T-helper 2 cell treated with Interferon-gamma antibody and Interleukin-4, amounts not matched to agents 5 μg/mL and 100 μg/mL, for 36 hours (primary cell): ENCODE measurements around the gene DAW1.

ENCODE experiments used
- DNase-seq: peaks from one replicate; pipeline ENCODE4 v3.0.0; 2021; ENCODE audit warnings: low spot score
- H3K27ac Mint-ChIP-seq: one replicate; pipeline ENCODE4 v1.8.0; 2021; ENCODE audit warnings: mild to moderate bottlenecking, mixed read lengths
- H3K27me3 Mint-ChIP-seq: one replicate; pipeline ENCODE4 v1.8.0; 2021; ENCODE audit warnings: low read depth, mixed read lengths
- H3K36me3 Mint-ChIP-seq: one replicate; pipeline ENCODE4 v1.8.0; 2021; ENCODE audit warnings: low read depth, mixed read lengths
- H3K4me1 Mint-ChIP-seq: one replicate; pipeline ENCODE4 v1.8.0; 2021; ENCODE audit warnings: low read depth, mixed read lengths
- H3K4me3 Mint-ChIP-seq: one replicate; pipeline ENCODE4 v1.8.0; 2022; ENCODE audit warnings: mild to moderate bottlenecking, moderate library complexity, mixed read lengths
- H3K9me3 Mint-ChIP-seq: one replicate; pipeline ENCODE4 v1.8.0; 2021; ENCODE audit warnings: mixed read lengths

The DAW1 gene

GRCh38 chr2:227872676-227873075, 1.2 kb downstream of the DAW1 start:
- no peaks in the 10 kb centered on the region for H3K4me1 Mint-ChIP-seq
- H3K27me3 Mint-ChIP-seq: peaks cover 16% of the 10 kb centered on the region
- no peak overlapping the region for H3K4me3 Mint-ChIP-seq
- no peaks in the 10 kb centered on the region for H3K36me3 Mint-ChIP-seq
- DNase-seq: no peak
- H3K27ac Mint-ChIP-seq: no peak overlapping the region
- H3K9me3 Mint-ChIP-seq: no peaks in the 10 kb centered on the region

GRCh38 chr2:227876300-227876801, 4.9 kb downstream of the DAW1 start:
- no peak overlapping the region for H3K4me3 Mint-ChIP-seq
- H3K27ac Mint-ChIP-seq: no peak overlapping the region
- H3K27me3 Mint-ChIP-seq: peaks cover 20% of the 10 kb centered on the region
- no peak for DNase-seq
- H3K36me3 Mint-ChIP-seq: no peaks in the 10 kb centered on the region
- H3K4me1 Mint-ChIP-seq: no peaks in the 10 kb centered on the region
- no peaks in the 10 kb centered on the region for H3K9me3 Mint-ChIP-seq

DNA sequence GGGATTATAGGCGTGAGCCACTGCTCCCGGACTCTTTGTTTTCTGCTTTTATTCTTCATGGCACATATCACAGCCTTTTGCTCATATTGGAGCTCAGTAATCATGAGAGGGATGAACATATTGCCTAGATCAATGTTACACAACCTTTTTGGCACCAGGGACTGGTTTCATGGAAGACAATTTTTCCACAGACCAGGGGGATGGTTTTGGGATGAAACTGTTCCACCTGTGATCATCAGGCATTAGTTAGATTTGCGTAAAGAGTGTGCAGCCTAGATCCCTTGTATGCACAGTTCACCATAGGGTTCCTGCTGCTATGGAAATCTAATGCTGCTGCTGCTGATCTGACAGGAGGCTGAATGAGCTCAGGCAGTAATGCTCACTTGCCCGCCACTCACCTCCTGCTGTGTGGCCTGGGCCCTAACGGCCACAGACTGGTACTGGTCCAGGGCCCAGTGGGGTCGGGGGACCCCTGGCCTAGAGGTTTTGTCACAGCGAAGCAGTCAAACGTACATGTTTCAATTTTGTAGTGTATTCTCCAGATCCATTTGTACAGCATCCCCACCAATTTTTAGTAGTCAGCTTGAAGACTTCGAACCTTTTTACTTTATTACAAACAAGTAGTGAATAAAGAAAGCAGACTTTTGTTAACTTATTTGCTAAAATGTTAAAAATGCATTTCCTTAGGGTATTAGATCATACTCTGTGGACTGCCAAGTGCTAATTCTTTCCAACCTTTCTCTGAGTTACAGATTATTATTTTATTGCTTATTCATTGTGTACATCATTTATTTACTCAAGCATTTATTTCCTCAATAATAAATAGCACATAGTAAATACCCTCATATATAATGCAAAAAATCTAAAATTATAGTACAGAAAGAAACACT, 6.2 kb downstream of the DAW1 start:
- H3K27ac Mint-ChIP-seq: no peak overlapping the region

GRCh38 chr2:227880460-227880859, 9.0 kb downstream of the DAW1 start:
- H3K36me3 Mint-ChIP-seq: no peaks in the 10 kb centered on the region
- no peak for DNase-seq
- no peak overlapping the region for H3K27ac Mint-ChIP-seq
- H3K4me3 Mint-ChIP-seq: no peak overlapping the region
- H3K9me3 Mint-ChIP-seq: no peaks in the 10 kb centered on the region
- peaks cover 10% of the 10 kb centered on the region for H3K27me3 Mint-ChIP-seq
- peaks cover 2% of the 10 kb centered on the region for H3K4me1 Mint-ChIP-seq

More for the DNA sequence above, 6.2 kb downstream of the DAW1 start:
- Mint-ChIP-seq H3K36me3 (no peaks in the 10 kb centered on the region), H3K9me3 (no peaks in the 10 kb centered on the region), H3K4me3 (no peak overlapping the region), H3K4me1 (no peaks in the 10 kb centered on the region), H3K27me3 (peaks cover 19% of the 10 kb centered on the region)
- no peak for DNase-seq

DNA sequence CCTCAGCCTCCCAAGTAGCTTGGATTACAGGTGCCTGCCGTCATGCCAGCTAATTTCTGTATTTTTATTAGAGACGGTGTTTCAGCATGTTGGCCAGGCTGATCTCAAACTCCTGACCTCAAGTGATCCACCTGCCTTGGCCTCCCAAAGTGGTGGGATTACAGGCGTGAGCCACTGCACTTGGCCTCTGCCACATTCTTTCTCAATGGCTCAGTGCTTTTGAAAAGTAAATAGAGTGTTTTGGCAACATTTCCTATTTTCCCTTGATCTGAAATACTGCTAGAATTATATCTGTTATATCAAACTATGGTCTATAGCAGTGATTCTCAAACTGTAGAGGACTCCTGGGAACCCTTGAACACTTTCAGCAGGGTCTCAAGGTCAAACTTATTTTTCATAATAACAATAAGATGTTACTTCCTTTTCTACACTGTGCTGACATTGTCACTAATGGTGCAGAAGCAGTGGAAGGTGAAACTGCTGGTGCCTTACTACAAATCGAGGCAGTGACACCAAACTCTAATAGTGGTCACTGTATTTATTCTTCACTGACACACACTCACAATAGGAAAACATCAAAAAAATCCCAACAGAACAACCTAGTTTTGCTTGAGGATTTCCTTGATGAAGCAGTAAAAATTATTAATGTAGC, 10.6 kb downstream of the DAW1 start:
- H3K27ac Mint-ChIP-seq: no peak overlapping the region
- H3K27me3 Mint-ChIP-seq: peaks cover 8% of the 10 kb centered on the region
- H3K4me1 Mint-ChIP-seq: peaks cover 2% of the 10 kb centered on the region
- H3K4me3 Mint-ChIP-seq: peak overlapping the region; percentile 24
- H3K36me3 Mint-ChIP-seq: no peaks in the 10 kb centered on the region
- no peaks in the 10 kb centered on the region for H3K9me3 Mint-ChIP-seq
- no peak for DNase-seq

DNA sequence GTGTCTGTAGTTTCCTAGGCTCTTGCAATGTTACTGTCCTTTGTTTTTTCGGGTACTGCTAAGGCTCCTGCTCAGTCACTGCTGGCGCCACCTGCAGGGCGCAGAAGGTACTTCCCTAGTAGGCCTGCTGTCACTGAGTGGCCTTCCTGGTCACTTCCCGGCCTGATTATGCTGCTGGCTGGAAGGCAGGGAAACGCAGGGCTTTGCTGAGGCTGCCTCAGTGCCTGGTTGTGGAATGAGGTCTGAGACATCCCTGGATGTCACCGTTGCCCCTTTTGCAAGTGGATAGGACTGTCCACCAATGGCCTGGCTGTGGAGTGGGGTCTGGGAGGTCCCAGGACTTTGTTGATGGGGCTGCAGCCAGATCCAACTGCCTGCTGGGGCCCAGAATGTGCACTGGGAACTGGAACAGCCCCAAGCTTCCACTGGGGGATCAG, 13.1 kb downstream of the DAW1 start:
- peaks cover 2% of the 10 kb centered on the region for H3K4me1 Mint-ChIP-seq
- H3K4me3 Mint-ChIP-seq: no peak overlapping the region
- peak; percentile 35 for DNase-seq
- no peak overlapping the region for H3K27ac Mint-ChIP-seq
- no peaks in the 10 kb centered on the region for H3K9me3 Mint-ChIP-seq
- peaks cover 8% of the 10 kb centered on the region for H3K27me3 Mint-ChIP-seq
- no peaks in the 10 kb centered on the region for H3K36me3 Mint-ChIP-seq

GRCh38 chr2:227886149-227886548, 14.7 kb downstream of the DAW1 start:
- Mint-ChIP-seq H3K4me3 (no peak overlapping the region), H3K9me3 (no peaks in the 10 kb centered on the region), H3K27me3 (no peaks in the 10 kb centered on the region), H3K27ac (no peak overlapping the region), H3K36me3 (no peaks in the 10 kb centered on the region), H3K4me1 (peaks cover 2% of the 10 kb centered on the region)
- DNase-seq: no peak

- Mint-ChIP-seq H3K4me3 (no peak overlapping the region), H3K4me1 (peaks cover 2% of the 10 kb centered on the region), H3K27me3 (no peaks in the 10 kb centered on the region), H3K9me3 (no peaks in the 10 kb centered on the region), H3K27ac (no peak overlapping the region), H3K36me3 (no peaks in the 10 kb centered on the region)
- no peak for DNase-seq
These were observed 16.9 kb downstream of the DAW1 start for GRCh38 chr2:227888289-227888688.

DNA sequence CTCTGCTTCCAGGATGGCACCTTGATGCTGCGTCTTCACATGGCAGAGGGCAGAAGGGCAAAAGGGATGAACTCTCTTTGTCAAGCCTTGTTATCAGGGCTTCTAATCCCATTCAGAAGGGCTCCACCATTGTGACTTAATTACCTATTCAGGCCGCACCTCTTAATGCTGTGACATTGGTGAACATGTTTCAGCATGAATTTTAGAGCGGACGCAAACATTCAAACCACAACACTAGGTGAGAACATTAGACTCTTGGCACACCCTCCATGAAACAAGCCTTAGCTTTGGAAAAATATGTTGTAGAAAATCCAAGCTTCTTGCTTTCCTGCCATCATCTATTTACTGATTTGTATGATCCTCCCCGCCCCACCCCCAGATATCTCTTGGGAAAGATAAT, 17.9 kb downstream of the DAW1 start:
- DNase-seq: no peak
- Mint-ChIP-seq H3K36me3 (no peaks in the 10 kb centered on the region), H3K4me3 (no peak overlapping the region), H3K9me3 (no peaks in the 10 kb centered on the region), H3K27ac (no peak overlapping the region), H3K27me3 (no peaks in the 10 kb centered on the region), H3K4me1 (peaks cover under 1% of the 10 kb centered on the region)

GRCh38 chr2:227890495-227891079, 19.2 kb downstream of the DAW1 start:
- H3K36me3 Mint-ChIP-seq: no peaks in the 10 kb centered on the region
- no peaks in the 10 kb centered on the region for H3K9me3 Mint-ChIP-seq
- no peaks in the 10 kb centered on the region for H3K27me3 Mint-ChIP-seq
- H3K4me1 Mint-ChIP-seq: no peaks in the 10 kb centered on the region
- no peak for DNase-seq
- H3K27ac Mint-ChIP-seq: no peak overlapping the region
- no peak overlapping the region for H3K4me3 Mint-ChIP-seq

GRCh38 chr2:227891673-227892072, 20.2 kb downstream of the DAW1 start:
- Mint-ChIP-seq H3K27me3 (no peaks in the 10 kb centered on the region), H3K9me3 (no peaks in the 10 kb centered on the region), H3K27ac (no peak overlapping the region), H3K36me3 (no peaks in the 10 kb centered on the region), H3K4me1 (no peaks in the 10 kb centered on the region), H3K4me3 (no peak overlapping the region)
- DNase-seq: no peak

DNA sequence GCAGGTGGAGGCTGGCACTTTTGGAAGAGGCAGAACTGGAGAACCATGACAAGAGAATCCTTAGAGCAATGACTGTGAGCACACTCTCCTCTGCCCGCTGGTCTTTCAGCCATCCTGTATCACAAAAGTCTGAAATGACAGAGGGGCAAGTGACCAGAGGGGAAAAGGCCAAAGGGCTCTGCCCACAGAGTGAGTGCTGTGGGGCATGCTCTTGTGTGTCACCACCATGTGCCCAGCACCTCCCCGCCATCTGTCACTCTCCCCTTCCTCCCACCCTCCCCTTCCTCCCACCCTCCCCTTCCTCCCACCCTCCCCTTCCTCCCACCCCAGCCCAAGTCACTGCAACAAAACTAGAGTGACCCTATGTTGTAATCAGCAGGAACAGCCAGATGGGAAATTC, 31.9 kb downstream of the DAW1 start:
- Mint-ChIP-seq H3K36me3 (no peaks in the 10 kb centered on the region), H3K4me1 (no peaks in the 10 kb centered on the region), H3K4me3 (no peak overlapping the region), H3K9me3 (no peaks in the 10 kb centered on the region), H3K27me3 (no peaks in the 10 kb centered on the region), H3K27ac (no peak overlapping the region)
- DNase-seq: no peak

DNA sequence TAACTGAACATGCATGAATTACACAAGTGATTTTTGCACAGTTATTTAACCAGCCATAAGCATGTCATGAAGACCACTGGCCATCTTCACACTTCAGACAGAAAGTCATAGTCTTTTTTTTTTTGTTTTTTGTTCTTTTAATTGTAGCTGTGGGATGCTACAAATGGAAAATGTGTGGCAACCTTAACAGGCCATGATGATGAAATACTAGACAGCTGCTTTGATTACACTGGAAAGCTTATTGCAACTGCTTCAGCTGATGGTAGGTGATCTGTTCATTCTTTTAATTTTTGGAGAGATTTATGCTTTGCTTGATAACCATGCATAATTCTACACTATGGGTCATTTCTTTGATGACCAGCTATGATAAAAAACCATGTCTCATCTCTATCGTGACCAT, 35.6 kb downstream of the DAW1 start:
- no peak for DNase-seq
- Mint-ChIP-seq H3K27ac (no peak overlapping the region), H3K36me3 (no peaks in the 10 kb centered on the region), H3K27me3 (no peaks in the 10 kb centered on the region), H3K4me3 (no peak overlapping the region), H3K4me1 (no peaks in the 10 kb centered on the region), H3K9me3 (no peaks in the 10 kb centered on the region)
